K562 (cell line): ENCODE measurements around the gene SLAMF8. TPM values are rescaled to one million over a fixed set of nuclear protein-coding genes. Genes with fewer than 3 reads are reported as not detected.
A peak's percentile ranks its signal among the peaks of the same experiment; 100 is the strongest.

Experiments
- E2F8 ChIP-seq: fragments of 450-650 bp; IDR thresholded peaks from 2 replicates; pipeline ENCODE4 v1.7.1; 2018; ENCODE audit warnings: mild to moderate bottlenecking, low read depth; ENCODE audit not compliant: partially characterized antibody
- MGA ChIP-seq: fragments of 450-650 bp; IDR thresholded peaks from 2 replicates; pipeline ENCODE4 v1.6.1; 2016; ENCODE audit warnings: mild to moderate bottlenecking, moderate library complexity
- RBM14 ChIP-seq: fragments of 200-400 bp; formaldehyde crosslinking; IDR thresholded peaks from 2 replicates; pipeline ENCODE4 v1.6.1; 2018; ENCODE audit warnings: low read depth, mild to moderate bottlenecking, low read length, moderate library complexity, borderline replicate concordance; ENCODE audit not compliant: insufficient read depth
- RBM22 ChIP-seq: fragments of 200-400 bp; formaldehyde crosslinking; IDR thresholded peaks from 2 replicates; pipeline ENCODE4 v1.6.1; 2018; ENCODE audit warnings: low read length, low read depth; ENCODE audit not compliant: poor library complexity, severe bottlenecking
- RERE ChIP-seq: sonication (generic); formaldehyde crosslinking; IDR thresholded peaks from 2 replicates; pipeline ENCODE4 v1.8.0; 2023; ENCODE audit warnings: missing genetic modification reagents, mild to moderate bottlenecking, borderline replicate concordance
- polyA plus RNA-seq, 8 experiments: library from polyadenylated mRNA; depleted of rRNA in 4 of 8; stranded (reverse) in 5 of 8; unstranded in 3 of 8; fragments of >200 nt; fragmentation: Nextera tagmentation in 2 of 8; fragmentation: Illumina TruSeq in 1 of 8; extraction: Ambion mirVana in 2 of 8; extraction: Trizol in 1 of 8; gene quantifications; 2 replicates each; pipeline versions ENCODE4 v1.2.1 to v1.2.3, GENCODE V29; 2011 to 2014; ENCODE audit warnings: inconsistent platforms in 1 of 8, missing spikeins in 1 of 8
- total RNA-seq, 7 experiments: library from RNA; depleted of rRNA in 6 of 7; stranded (reverse); fragments of >200 nt in 6 of 7; fragmentation: Illumina TruSeq in 2 of 7; extraction: Trizol in 2 of 7; gene quantifications; 2 replicates each; pipeline versions ENCODE4 v1.2.1 to v1.2.3, GENCODE V29; 2011 to 2021; ENCODE audit warnings: low replicate concordance in 1 of 7

Gene SLAMF8
- total and polyA plus RNA-seq, 9 of the 15 experiments (the other 6 are each of a cell fraction or from before 2014, with no cell fraction given) = not detected

GRCh38 chr1:159881622-159882526 is 55.2 kb downstream of the SLAMF8 start (continued):
- TF ChIP-seq RERE (CRISPR knock-in tag) (no peak), MGA (peak; percentile 56), RBM14 (no peak), E2F8 (no peak), RBM22 (no peak)
